HEK293 (cell line): ENCODE data around the gene DSCAML1.

Experiments
- CTCF ChIP-seq: fragments of 450-650 bp; formaldehyde crosslinking; IDR thresholded peaks from 2 replicates; pipeline ENCODE4 v1.5.1; 2016; ENCODE audit warnings: missing biosample characterization, missing genetic modification characterization
- PRDM1 ChIP-seq: fragments of 450-650 bp; formaldehyde crosslinking; IDR thresholded peaks from 2 replicates; pipeline ENCODE4; 2016; ENCODE audit warnings: missing biosample characterization, missing genetic modification characterization
- REST ChIP-seq: fragments of 450-650 bp; formaldehyde crosslinking; IDR thresholded peaks from 2 replicates; pipeline ENCODE4 v1.5.1; 2016; ENCODE audit warnings: missing biosample characterization, missing genetic modification characterization
- SP2 ChIP-seq: fragments of 450-650 bp; formaldehyde crosslinking; IDR thresholded peaks from 2 replicates; pipeline ENCODE4 v1.5.1; 2016; ENCODE audit warnings: missing biosample characterization, missing genetic modification characterization
- ZNF266 ChIP-seq: fragments of 450-650 bp; formaldehyde crosslinking; IDR thresholded peaks from 2 replicates; pipeline ENCODE4 v1.5.1; 2016; ENCODE audit warnings: missing biosample characterization, missing genetic modification characterization, low read depth
- ZNF530 ChIP-seq: fragments of 450-650 bp; formaldehyde crosslinking; IDR thresholded peaks from 2 replicates; pipeline ENCODE4 v1.5.1; 2016; ENCODE audit warnings: low read depth, missing biosample characterization, missing genetic modification characterization
- ZNF549 ChIP-seq: fragments of 450-650 bp; IDR thresholded peaks from 2 replicates; pipeline ENCODE4 v1.5.1; 2018; ENCODE audit warnings: missing biosample characterization, missing genetic modification characterization, mild to moderate bottlenecking, inconsistent platforms, moderate library complexity
- ZNF558 ChIP-seq: fragments of 450-650 bp; formaldehyde crosslinking; IDR thresholded peaks from 2 replicates; pipeline ENCODE4 v1.5.1; 2016; ENCODE audit warnings: missing biosample characterization, missing genetic modification characterization
- ZNF610 ChIP-seq: fragments of 450-650 bp; formaldehyde crosslinking; IDR thresholded peaks from 2 replicates; pipeline ENCODE4 v1.5.1; 2016; ENCODE audit warnings: missing biosample characterization, missing genetic modification characterization, borderline replicate concordance
- ZNF621 ChIP-seq: fragments of 450-650 bp; formaldehyde crosslinking; IDR thresholded peaks from 2 replicates; pipeline ENCODE4 v1.5.1; 2017; ENCODE audit warnings: missing biosample characterization, missing genetic modification characterization
- ZNF670 ChIP-seq: fragments of 450-650 bp; formaldehyde crosslinking; IDR thresholded peaks from 2 replicates; pipeline ENCODE4 v1.5.1; 2016; ENCODE audit warnings: missing biosample characterization, missing genetic modification characterization, low read depth
- ZNF704 ChIP-seq: fragments of 450-650 bp; formaldehyde crosslinking; IDR thresholded peaks from 2 replicates; pipeline ENCODE4 v1.5.1; 2016; ENCODE audit warnings: missing biosample characterization, missing genetic modification characterization
- ZNF776 ChIP-seq: fragments of 450-650 bp; formaldehyde crosslinking; IDR thresholded peaks from 2 replicates; pipeline ENCODE4 v1.5.0; 2017; ENCODE audit warnings: missing biosample characterization, missing genetic modification characterization, borderline replicate concordance

- TF ChIP-seq PRDM1 (tag by site-specific recombination) (no peak), ZNF610 (tag by site-specific recombination) (no peak), ZNF621 (no peak), CTCF (tag by site-specific recombination) (no peak), ZNF704 (tag by site-specific recombination) (no peak), ZNF549 (tag by site-specific recombination) (no peak), ZNF266 (tag by site-specific recombination) (no peak), ZNF530 (tag by site-specific recombination) (no peak), SP2 (tag by site-specific recombination) (no peak), ZNF776 (tag by site-specific recombination) (no peak), ZNF558 (tag by site-specific recombination) (no peak), REST (tag by site-specific recombination) (no peak), ZNF670 (no peak)
Observed at GRCh38 chr11:117814766-117815261, 17.8 kb upstream of the DSCAML1 start.
